ENCODE results near the gene MICU1. TPM values are rescaled to one million over a fixed set of nuclear protein-coding genes. Genes with fewer than 3 reads are reported as not detected.

Gene MICU1
- total and polyA plus RNA-seq, 8 donors: 25.9 to 212 (median 42.4) TPM

- Histone ChIP-seq H3K36me3 (peaks cover 26 to 62% (median 50%) of the 10 kb centered on the region in 4 donors), H3K27ac (peak overlapping the region; percentile 88 to 97 (median 95)), H3K9me3 (no peaks in the 10 kb centered on the region), H3K4me3 (peak overlapping the region in 2 of 4 donors; percentile 10 to 17), H3K27me3 (no peaks in the 10 kb centered on the region), H3K4me1 (peaks cover 68 to 76% (median 72%) of the 10 kb centered on the region in 4 donors)
- intact Hi-C loops (cut with DNase I; ENCODE audit: low total_unique reads): loop anchor here (10.0 kb wide), 1 partner anchor 121 kb away; the partner anchor contains the start of genes ANAPC16 and ASCC1
- peak in 1 of 7 experiments; percentile 11 for TF ChIP-seq CTCF (IDR thresholded peaks at IDR 0.05)
- no peak for TF ChIP-seq POLR2A (IDR thresholded peaks at IDR 0.05)
- peak; percentile 27 to 69 (median 59) for TF ChIP-seq POLR2AphosphoS5 (IDR thresholded peaks at IDR 0.05)
- TF ChIP-seq EP300 (IDR thresholded peaks at IDR 0.05): no peak
- 22 to 55% (median 33%) methylated on average over 14 to 20 of the region's 20 CpGs for WGBS, 5 donors
- DNase-seq: peak; percentile 67 to 82
Measured at GRCh38 chr10:72335394-72336258, 290.3 kb downstream of the MICU1 start.

GRCh38 chr10:72334825-72335393 lies 291.0 kb downstream of the MICU1 start:
- peak; percentile 85 to 97 for DNase-seq
- Histone ChIP-seq H3K4me1 (peaks cover 71 to 76% (median 73%) of the 10 kb centered on the region in 4 donors), H3K27me3 (no peaks in the 10 kb centered on the region), H3K36me3 (peaks cover 19 to 54% (median 43%) of the 10 kb centered on the region in 4 donors), H3K4me3 (peak overlapping the region in 2 of 4 donors; percentile 10 to 17), H3K27ac (peak overlapping the region; percentile 88 to 97 (median 95)), H3K9me3 (no peaks in the 10 kb centered on the region)
- intact Hi-C loops (cut with DNase I; ENCODE audit: low total_unique reads): loop anchor here (10.0 kb wide), 1 partner anchor 120 kb away; the partner anchor contains the start of genes ANAPC16 and ASCC1
- no peak for TF ChIP-seq POLR2A (IDR thresholded peaks at IDR 0.05)
- peak in 2 of 7 experiments; percentile 20 to 29 for TF ChIP-seq CTCF (IDR thresholded peaks at IDR 0.05)
- peak; percentile 70 for TF ChIP-seq EP300 (IDR thresholded peaks at IDR 0.05)
- TF ChIP-seq POLR2AphosphoS5 (IDR thresholded peaks at IDR 0.05): peak; percentile 94 to 97 (median 94)
- 6 to 25% (median 8%) methylated on average over 10 to 16 of the region's 16 CpGs for WGBS, 5 donors

DNA sequence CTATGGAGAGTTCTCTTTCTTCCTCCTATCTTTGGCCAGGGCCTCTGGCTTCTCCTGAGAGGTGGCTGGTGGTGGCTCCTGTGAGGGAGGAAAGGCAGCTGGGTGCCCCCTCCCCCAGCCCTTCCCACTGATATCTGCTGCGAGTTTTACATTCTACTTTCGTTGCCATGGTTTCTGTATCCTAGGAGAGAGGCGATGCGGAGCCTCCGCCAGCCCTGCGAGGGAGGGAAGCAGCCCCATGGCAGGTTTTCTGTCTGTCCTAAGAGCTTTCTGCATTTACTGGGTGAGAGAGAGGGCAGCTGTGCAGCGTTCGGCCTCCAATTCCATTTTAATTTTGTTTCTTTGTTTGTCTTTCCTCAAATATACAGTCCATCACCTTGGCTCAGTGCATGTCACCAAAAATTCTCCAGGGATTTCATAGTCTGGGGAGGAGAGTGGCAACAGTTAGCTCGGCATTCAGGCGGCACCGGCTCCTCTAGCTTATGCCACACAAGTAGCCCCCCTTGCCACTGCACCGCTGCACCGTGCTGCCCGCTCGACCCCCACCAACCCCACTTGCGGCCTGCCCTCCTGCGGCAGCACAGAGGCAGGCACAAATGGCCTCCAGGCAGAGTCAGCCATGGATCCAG lies 291.6 kb downstream of the MICU1 start:
- WGBS, 5 donors: 37 to 58% (median 45%) methylated on average over 17 of the region's 17 CpGs
- peak in 1 of 2 donors; percentile 87 for DNase-seq
- Histone ChIP-seq H3K4me1 (peaks cover 77 to 81% (median 79%) of the 10 kb centered on the region in 4 donors), H3K4me3 (peak overlapping the region in 1 of 4 donors; percentile 17), H3K36me3 (peaks cover 15 to 48% (median 37%) of the 10 kb centered on the region in 4 donors), H3K27me3 (no peaks in the 10 kb centered on the region), H3K9me3 (no peaks in the 10 kb centered on the region), H3K27ac (peak overlapping the region; percentile 88 to 97 (median 95))
- TF ChIP-seq POLR2A (IDR thresholded peaks at IDR 0.05) (no peak), CTCF (IDR thresholded peaks at IDR 0.05) (no peak), EP300 (IDR thresholded peaks at IDR 0.05) (no peak), POLR2AphosphoS5 (IDR thresholded peaks at IDR 0.05) (no peak)
- intact Hi-C loops (cut with DNase I; ENCODE audit: low total_unique reads): loop anchor here (10.0 kb wide), 1 partner anchor 120 kb away; the partner anchor contains the start of genes ANAPC16 and ASCC1
